OCI-LY1 (cell line): Measurements from ENCODE around the gene KIAA1328.

Experiments
- CTCF ChIP-seq: fragments of 200-600 bp; sonication (generic), shearing (Covaris generic); IDR thresholded peaks from 2 replicates; pipeline ENCODE4 v1.5.1; 2017; ENCODE audit warnings: mild to moderate bottlenecking, antibody characterized with exemption, low read length, moderate library complexity, mixed read lengths
- EZH2 ChIP-seq: fragments of 200-600 bp; sonication (generic), shearing (Covaris generic); IDR thresholded peaks from 2 replicates; pipeline ENCODE4 v1.8.0; 2017; ENCODE audit warnings: borderline replicate concordance, mixed run types, mild to moderate bottlenecking, antibody characterized with exemption, low read length, moderate library complexity, mixed read lengths

GRCh38 chr18:37160038-37160820 is 331.3 kb downstream of the KIAA1328 start:
- TF ChIP-seq CTCF (no peak), EZH2 (no peak)
